HG03520 (cell line): ENCODE measurements around the gene CD226.
A peak's percentile ranks its signal among the peaks of the same experiment; 100 is the strongest.
"Not testable (repeated sequence)": the region's sequence is repeated elsewhere in the genome, so short reads cannot be mapped to it uniquely, and the experiment has no call there.

Source experiments
- ATAC-seq: cut with Tn5 transposase; IDR thresholded peaks from one replicate; pipeline ENCODE4 v1.9.1; 2021; ENCODE audit warnings: mild to moderate bottlenecking, moderate library complexity; ENCODE audit not compliant: unreplicated experiment

The CD226 gene

GRCh38 chr18:69916412-69916811 lies 31.3 kb downstream of the CD226 start:
- ATAC-seq = no peak

GRCh38 chr18:69908838-69909237 lies 38.8 kb downstream of the CD226 start:
- ATAC-seq = no peak

DNA sequence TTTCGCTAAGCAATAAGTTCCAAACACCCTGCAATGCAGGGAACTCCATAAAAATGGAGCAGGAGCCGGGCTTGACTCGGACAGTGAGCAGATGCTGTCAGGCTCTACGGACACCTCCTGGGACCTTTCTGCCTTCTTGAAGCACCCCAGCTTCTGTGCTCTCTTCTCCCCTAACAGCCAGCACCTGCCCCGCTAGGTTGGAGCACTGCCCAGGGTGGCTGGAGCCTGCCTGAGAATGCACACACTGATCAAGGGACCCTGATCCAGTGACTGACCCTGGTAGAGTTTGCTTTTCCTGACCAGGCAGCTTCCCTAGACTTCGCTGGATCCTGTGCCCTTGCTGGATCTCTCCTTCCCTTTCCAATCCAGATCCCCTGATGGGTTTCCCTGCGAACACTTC lies 40.9 kb downstream of the CD226 start:
- ATAC-seq = no peak

GRCh38 chr18:69900941-69901340 lies 46.7 kb downstream of the CD226 start:
- ATAC-seq = no peak

- ATAC-seq = not testable (repeated sequence)
Observed at GRCh38 chr18:69899154-69899923, 48.3 kb downstream of the CD226 start.

- ATAC-seq = peak; percentile 32
Observed at GRCh38 chr18:69898241-69898861, 49.3 kb downstream of the CD226 start.

DNA sequence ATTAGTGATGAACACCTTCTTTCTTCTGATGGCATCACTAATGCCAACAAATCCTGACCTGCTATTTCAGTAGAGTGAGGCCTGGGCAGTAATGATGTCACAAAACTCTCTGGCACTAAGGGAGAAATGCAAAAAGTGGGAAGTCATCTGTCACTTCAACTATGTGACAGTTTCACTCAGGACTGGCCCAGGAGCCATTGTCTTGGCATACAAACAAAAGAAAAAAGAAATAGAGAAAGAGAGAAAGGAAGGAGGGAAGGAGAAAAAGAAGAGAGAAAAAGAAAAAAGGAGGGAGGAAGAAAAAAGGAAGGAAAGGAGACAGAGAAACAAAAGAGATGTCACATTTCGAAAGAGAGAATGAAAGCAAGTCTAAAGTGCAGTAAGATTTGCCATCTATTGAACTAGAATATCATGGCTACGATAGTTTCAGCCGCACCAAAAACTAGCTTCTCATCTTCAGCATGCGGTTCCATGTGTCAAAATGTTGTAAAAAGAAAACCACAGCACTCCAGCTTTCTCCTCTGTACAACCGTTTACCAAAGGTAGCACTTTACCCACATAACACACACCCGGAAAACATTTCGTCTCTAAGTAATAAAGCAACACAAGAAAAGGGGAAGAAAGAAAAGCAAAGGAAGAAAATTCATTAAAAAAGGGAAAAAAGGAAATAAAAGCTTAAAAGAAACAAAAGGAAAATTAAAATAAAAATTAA lies 50.1 kb downstream of the CD226 start:
- ATAC-seq = peak; percentile 44

DNA sequence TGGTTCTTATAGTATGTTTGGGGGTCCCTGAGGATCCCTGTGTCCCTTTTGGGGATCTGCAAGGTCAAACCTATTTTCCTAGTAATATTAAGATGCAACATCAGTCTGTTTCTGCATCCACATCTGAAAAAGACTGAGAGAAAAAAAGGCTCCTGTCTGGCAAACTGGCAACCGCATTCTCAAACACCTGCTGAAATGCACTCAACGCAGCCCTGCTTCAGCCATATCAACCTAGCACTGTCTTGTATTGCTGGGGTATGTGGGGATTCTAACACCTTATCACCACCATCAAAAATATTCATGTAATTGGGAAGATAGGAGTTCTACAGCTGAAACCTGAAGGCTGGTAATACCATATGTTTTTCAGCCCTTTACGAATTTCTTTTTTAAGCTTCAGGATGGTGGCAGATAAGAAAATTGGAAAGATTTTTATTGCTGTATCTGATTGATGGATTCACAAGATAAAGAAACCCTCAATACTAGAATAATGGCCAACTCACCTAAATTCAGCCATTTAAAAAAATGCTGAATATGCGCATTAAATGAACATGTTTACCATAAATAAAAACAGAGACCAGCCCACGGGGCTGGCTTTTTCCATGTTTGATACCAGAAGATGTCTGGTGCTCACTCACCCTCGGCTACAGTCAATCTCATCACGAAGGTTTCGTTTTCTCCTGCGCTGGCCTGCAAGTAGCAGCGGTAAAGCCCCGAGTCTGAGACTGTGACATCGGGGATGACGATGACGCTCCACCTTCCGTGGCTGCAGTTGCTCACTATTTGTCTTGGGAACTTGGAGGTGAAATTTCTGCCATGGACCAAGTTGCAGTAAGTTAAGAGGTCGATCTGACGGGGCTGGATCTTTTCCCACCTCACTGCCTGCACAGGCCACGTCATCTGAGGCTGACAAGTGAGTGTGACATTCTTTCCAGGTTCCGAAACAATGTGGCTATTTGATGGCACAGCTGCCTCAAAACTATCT lies 52.3 kb downstream of the CD226 start:
- ATAC-seq = no peak

- no peak for ATAC-seq
Observed at GRCh38 chr18:69894467-69894866, 53.2 kb downstream of the CD226 start.

- ATAC-seq = no peak
Observed at GRCh38 chr18:69890558-69890957, 57.1 kb downstream of the CD226 start.

DNA sequence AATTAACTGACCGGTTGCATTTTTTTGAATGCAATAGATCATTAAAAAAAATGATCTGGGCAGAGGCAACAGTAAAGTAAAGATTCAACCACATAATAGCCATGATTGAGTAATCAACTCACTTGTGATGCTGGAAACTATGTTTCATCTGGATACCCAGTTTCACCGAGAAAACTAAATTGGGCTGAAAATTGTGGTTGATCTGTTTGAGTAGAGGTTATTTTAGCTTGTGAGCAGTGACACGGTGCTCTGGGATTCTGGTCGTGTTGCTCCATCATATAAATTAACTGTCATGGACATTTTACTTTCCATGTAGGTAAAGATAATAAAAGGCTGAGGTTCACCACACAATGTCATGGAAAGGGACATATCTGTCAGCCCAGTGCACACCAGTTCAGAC lies 58.7 kb downstream of the CD226 start:
- ATAC-seq = no peak

GRCh38 chr18:69887256-69887655 lies 60.4 kb downstream of the CD226 start:
- no peak for ATAC-seq

DNA sequence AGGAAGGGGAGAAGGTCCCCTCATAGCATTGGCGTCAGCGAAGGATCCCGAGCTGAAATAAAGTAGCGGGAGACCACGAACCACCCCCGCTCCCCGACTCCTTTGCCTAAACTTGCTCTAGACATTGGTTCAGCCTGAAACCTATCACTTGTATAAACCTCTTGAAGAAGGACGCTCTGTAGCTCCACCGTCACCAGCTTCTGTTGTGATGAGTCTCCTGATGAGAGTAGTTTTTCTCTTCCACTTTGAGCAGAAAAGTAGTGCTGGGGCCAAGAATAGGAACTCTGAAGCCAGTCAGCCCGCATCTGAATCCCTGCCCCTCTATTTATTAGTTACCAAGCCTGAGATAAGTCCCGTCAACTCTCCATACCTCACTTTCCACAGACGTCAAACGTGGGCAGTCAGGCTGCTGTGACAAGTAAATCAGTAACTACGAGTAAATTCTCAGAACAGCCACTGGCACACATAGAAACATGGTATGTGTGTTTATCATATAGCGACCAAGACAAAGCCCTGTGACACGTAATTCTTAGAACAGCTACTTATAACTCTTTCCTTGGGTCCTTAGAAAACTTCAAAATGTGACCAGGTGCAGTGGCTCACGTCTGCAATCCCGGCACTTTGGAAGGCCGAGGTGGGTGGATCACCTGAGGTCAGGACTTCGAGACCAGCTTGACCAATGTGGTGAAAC lies 61.7 kb downstream of the CD226 start:
- peak; percentile 86 for ATAC-seq

DNA sequence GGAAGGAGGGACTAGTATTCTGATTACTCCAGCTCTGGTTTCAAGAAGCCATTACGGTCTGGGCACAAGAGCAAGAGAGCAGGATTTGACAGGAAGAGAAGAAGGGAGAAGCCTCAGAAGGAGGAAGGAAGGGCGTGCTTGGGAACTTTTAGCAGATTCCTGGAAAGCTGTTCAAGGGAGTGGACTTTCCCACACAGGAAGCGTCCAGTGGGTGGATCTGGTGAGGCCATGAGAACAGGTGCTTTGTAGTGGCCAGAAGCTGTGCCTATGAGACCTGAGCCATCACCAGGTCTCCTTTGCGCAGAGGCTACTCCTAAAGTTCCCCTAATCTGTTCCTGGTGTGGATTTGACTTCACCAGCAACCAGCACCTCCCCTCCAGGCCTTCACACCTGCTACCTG lies 62.3 kb downstream of the CD226 start:
- no peak for ATAC-seq

- ATAC-seq = no peak
Observed at GRCh38 chr18:69883781-69884180, 63.9 kb downstream of the CD226 start.

GRCh38 chr18:69882965-69883668 lies 64.6 kb downstream of the CD226 start:
- peak; percentile 26 for ATAC-seq

DNA sequence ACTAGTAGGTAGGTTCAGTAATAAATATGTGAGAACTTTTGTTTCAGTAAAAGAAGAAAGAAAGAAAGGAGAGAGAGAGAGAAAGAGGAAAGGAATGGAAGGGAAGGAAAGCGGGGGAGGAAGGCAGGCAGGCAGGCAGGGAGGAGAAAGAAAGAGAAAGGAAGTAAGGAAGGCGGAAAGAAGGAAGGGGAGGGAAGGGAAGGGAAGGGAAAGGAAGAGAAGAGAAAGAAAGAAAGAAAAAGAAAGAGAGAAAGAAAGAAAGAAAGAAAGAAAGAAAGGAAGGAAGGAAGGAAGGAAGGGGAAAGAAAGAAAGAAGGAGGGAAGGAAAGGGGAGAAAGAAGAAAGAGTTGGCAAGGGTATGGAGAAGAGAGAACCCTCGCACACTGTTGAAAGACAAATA lies 67.6 kb downstream of the CD226 start:
- ATAC-seq = no peak

GRCh38 chr18:69879051-69879450 lies 68.6 kb downstream of the CD226 start:
- ATAC-seq = not testable (repeated sequence)

GRCh38 chr18:69878213-69878933 lies 69.3 kb downstream of the CD226 start:
- ATAC-seq = no peak
